NCI-H2196 treated with DMSO at 0.1 percent for 48 hours (cell line): ENCODE data around the gene C2orf69.

Source experiments
- DNase-seq: peaks from one replicate; lab custom pipeline; 2025; ENCODE audit not compliant: unreplicated experiment; lab: John Stamatoyannopoulos, UW

The C2orf69 gene

GRCh38 chr2:199962203-199962602 is 51.1 kb downstream of the C2orf69 start:
- no peak for DNase-seq

DNA sequence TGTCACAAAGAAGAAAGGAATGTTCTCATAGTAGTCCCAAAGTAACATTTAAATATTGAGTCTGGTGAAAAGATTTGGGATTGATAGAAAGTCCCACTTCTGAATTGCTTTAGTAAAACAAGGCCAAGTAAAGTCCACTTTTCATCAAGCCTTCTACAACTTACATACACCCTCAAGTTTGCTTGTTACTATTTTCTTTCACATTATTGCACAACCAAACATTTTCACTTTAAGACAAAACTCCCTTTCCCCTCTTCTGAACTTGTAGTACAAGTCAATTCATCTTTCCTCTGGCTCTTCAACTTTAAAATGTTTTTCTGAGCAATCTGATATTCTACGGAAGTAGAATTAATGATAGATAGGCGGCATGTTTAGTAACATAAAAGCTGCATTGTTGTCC is 55.3 kb downstream of the C2orf69 start:
- DNase-seq, result no peak

GRCh38 chr2:199966976-199967375 is 55.9 kb downstream of the C2orf69 start:
- DNase-seq, result no peak

GRCh38 chr2:199968126-199968525 is 57.0 kb downstream of the C2orf69 start:
- DNase-seq, result no peak

DNA sequence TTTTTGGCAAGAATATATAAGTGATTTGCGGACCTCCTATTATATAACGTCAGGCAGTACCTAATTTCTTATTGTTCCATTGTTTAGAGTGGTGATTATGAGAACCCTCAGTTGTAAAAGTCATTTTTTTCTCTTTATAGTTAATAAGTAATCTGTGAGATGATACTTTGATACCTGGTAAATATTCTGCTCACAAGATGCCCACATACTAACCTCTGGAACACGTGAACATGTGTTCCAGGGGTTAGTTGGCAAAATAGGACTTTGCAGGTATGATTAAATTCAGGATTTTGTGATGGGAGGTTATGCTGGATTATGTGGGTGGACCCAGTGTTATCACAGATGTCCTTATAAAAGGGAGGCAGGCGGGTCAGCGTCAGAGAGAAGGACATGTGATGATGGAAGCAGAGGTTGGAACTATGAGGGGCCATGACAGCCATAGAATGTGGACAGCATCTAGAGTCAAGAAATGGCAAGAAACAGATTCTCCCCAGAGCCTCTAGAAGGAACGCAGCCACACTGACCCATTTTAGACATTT is 61.1 kb downstream of the C2orf69 start:
- no peak for DNase-seq

- DNase-seq, result peak; percentile 12
Observed at GRCh38 chr2:199973703-199974102, 62.6 kb downstream of the C2orf69 start.

- DNase-seq, result no peak
Observed at GRCh38 chr2:199975273-199975895, 64.3 kb downstream of the C2orf69 start.
